ENCODE measurements around the gene ADD3. TPM values are rescaled to one million over a fixed set of nuclear protein-coding genes. Genes with fewer than 3 reads are reported as not detected.

The ADD3 gene
- total RNA-seq, 1 experiment from 2014 or later = 86.7 TPM

GRCh38 chr10:109997233-109997632, 10.6 kb upstream of the ADD3 start (continued):
- TF ChIP-seq ZNF317 (CRISPR knock-in tag; IDR thresholded peaks at IDR 0.05; ENCODE audit: borderline replicate concordance, low read depth) = no peak
- TF ChIP-seq E2F5 (CRISPR knock-in tag; IDR thresholded peaks at IDR 0.05) = no peak
- no peak for TF ChIP-seq NFE2L1 (CRISPR knock-in tag; IDR thresholded peaks at IDR 0.05)
- no peak for TF ChIP-seq E2F4 (CRISPR knock-in tag; IDR thresholded peaks at IDR 0.05; ENCODE audit: borderline replicate concordance, low read depth)
- TF ChIP-seq USF1 (CRISPR knock-in tag; IDR thresholded peaks at IDR 0.05) = no peak

GRCh38 chr10:109998513-109998912, 9.3 kb upstream of the ADD3 start:
- DNase-seq (ENCODE audit: low spot score) (no peak), ATAC-seq (no peak)
- H3K27ac Mint-ChIP-seq = no peak overlapping the region
- H3K27me3 Mint-ChIP-seq (ENCODE audit: low read depth) = no peaks in the 10 kb centered on the region
- peaks cover 39% of the 10 kb centered on the region for H3K4me1 Mint-ChIP-seq
- POLR2A ChIA-PET = no interaction called here
- H3K9me3 Mint-ChIP-seq = no peaks in the 10 kb centered on the region
- CTCF ChIA-PET = interaction anchor here (1.0 to 1.5 kb wide), 3 partner anchors 20 to 114 kb away, joined by 3 to 5 read pairs (median 4); no protein-coding TSS in a partner anchor
- H3K36me3 Mint-ChIP-seq = no peaks in the 10 kb centered on the region
- no peak overlapping the region for H3K4me3 Mint-ChIP-seq
- TF ChIP-seq RELA (CRISPR knock-in tag; IDR thresholded peaks at IDR 0.05; ENCODE audit: borderline replicate concordance) (no peak), CREB1 (CRISPR knock-in tag; IDR thresholded peaks at IDR 0.05) (no peak), TEAD1 (CRISPR knock-in tag; IDR thresholded peaks at IDR 0.05) (no peak), JAZF1 (CRISPR knock-in tag; IDR thresholded peaks at IDR 0.05) (no peak), CREM (CRISPR knock-in tag; IDR thresholded peaks at IDR 0.05) (no peak), ELF4 (CRISPR knock-in tag; IDR thresholded peaks at IDR 0.05; ENCODE audit: low read depth) (no peak), MAX (CRISPR knock-in tag; IDR thresholded peaks at IDR 0.05) (no peak), TEAD4 (CRISPR knock-in tag; IDR thresholded peaks at IDR 0.05) (no peak), ARID4B (CRISPR knock-in tag; IDR thresholded peaks at IDR 0.05; ENCODE audit: borderline replicate concordance) (no peak), IRF2 (CRISPR knock-in tag; IDR thresholded peaks at IDR 0.05; ENCODE audit: borderline replicate concordance, low read depth) (no peak), SP1 (CRISPR knock-in tag; conservative IDR thresholded peaks at IDR 0.05) (no peak), CTCF (IDR thresholded peaks at IDR 0.05) (no peak), TCF7 (CRISPR knock-in tag; IDR thresholded peaks at IDR 0.05; ENCODE audit: low read depth) (no peak), AFF4 (CRISPR knock-in tag; IDR thresholded peaks at IDR 0.05; ENCODE audit: borderline replicate concordance) (no peak), E2F1 (CRISPR knock-in tag; IDR thresholded peaks at IDR 0.05) (no peak), ZNF232 (CRISPR knock-in tag; IDR thresholded peaks at IDR 0.05) (no peak), NR3C1 (CRISPR knock-in tag; conservative IDR thresholded peaks at IDR 0.05; ENCODE audit: low read depth) (no peak)

All from WTC11 (cell line).